CD4-positive, alpha-beta T cell (primary cell): Measurements from ENCODE around the gene FAM3A. TPM values are rescaled to one million over a fixed set of nuclear protein-coding genes. Genes with fewer than 3 reads are reported as not detected.
"Not testable (repeated sequence)": the region's sequence is repeated elsewhere in the genome, so short reads cannot be mapped to it uniquely, and the experiment has no call there.

ENCODE experiments used
- ATAC-seq: fragments of 200-7000 bp; cut with Tn5 transposase; one replicate; pipeline ENCODE4 v1.10.0; 2022; ENCODE audit warnings: mild to moderate bottlenecking; ENCODE audit not compliant: poor library complexity
- CTCF ChIA-PET: fragments of 350-600 bp; sonication (Branson Sonifier 250); formaldehyde crosslinking; loops from one replicate; lab custom pipeline; 2021; ENCODE audit warnings: antibody characterized with exemption, inconsistent platforms; lab: Charles Lee
- POLR2A ChIA-PET: fragments of 350-600 bp; sonication (Branson Sonifier 250); formaldehyde crosslinking; loops from one replicate; lab custom pipeline; 2021; ENCODE audit warnings: antibody characterized with exemption, inconsistent platforms; lab: Charles Lee
- DNase-seq, 14 experiments: peaks; one replicate each; pipeline ENCODE4 v3.0.0-alpha.2; 2013 to 2020; ENCODE audit warnings: mixed read lengths in 2 of 14
- H3K27ac ChIP-seq, 2 donors: one replicate each; pipeline versions ENCODE4 v1.5.1 to v1.7.0; 2013; ENCODE audit warnings: low read length in 2 of 2, low read depth in 1 of 2, mild to moderate bottlenecking in 1 of 2
- H3K27me3 ChIP-seq, 2 experiments: 1 replicate in 1 of 2; 2 replicates in 1 of 2; pipeline versions ENCODE4 v1.6.1 to v1.7.0; 2013; ENCODE audit warnings: low read length in 2 of 2, control low read depth in 1 of 2, mild to moderate bottlenecking in 1 of 2, moderate library complexity in 1 of 2; ENCODE audit not compliant: insufficient read depth in 2 of 2, control insufficient read depth in 1 of 2
- H3K36me3 ChIP-seq: one replicate; pipeline ENCODE4 v1.6.1; 2013; ENCODE audit warnings: low read length, control low read depth; ENCODE audit not compliant: insufficient read depth
- H3K4me1 ChIP-seq: one replicate; pipeline ENCODE4 v1.6.1; 2013; ENCODE audit warnings: low read length, control low read depth; ENCODE audit not compliant: insufficient read depth
- H3K4me3 ChIP-seq: one replicate; pipeline ENCODE4 v1.5.1; 2013; ENCODE audit warnings: mild to moderate bottlenecking, low read length, moderate library complexity
- H3K9me3 ChIP-seq, 2 experiments: 1 replicate in 1 of 2; 2 replicates in 1 of 2; pipeline versions ENCODE4 v1.6.1 to v1.7.0; 2013; ENCODE audit warnings: low read length in 2 of 2, mild to moderate bottlenecking in 2 of 2, control low read depth in 1 of 2, moderate library complexity in 1 of 2; ENCODE audit not compliant: control insufficient read depth in 1 of 2, insufficient read depth in 1 of 2
- H3K27ac Mint-ChIP-seq: one replicate; pipeline ENCODE4 v1.8.0; 2020; ENCODE audit warnings: mixed read lengths
- H3K27me3 Mint-ChIP-seq: one replicate; pipeline ENCODE4 v1.8.0; 2021; ENCODE audit warnings: mixed read lengths
- H3K36me3 Mint-ChIP-seq: one replicate; pipeline ENCODE4 v1.8.0; 2021; ENCODE audit warnings: low read depth, mixed read lengths
- H3K4me1 Mint-ChIP-seq: one replicate; pipeline ENCODE4 v1.8.0; 2021; ENCODE audit warnings: low read depth, mixed read lengths
- H3K4me3 Mint-ChIP-seq: one replicate; pipeline ENCODE4 v1.8.0; 2020; ENCODE audit warnings: mild to moderate bottlenecking, mixed read lengths
- H3K9me3 Mint-ChIP-seq: one replicate; pipeline ENCODE4 v1.8.0; 2020; ENCODE audit warnings: mixed read lengths
- CTCF ChIP-seq: fragments of 200-600 bp; IDR thresholded peaks from one replicate; pipeline ENCODE4 v1.8.0; 2022; ENCODE audit warnings: antibody characterized with exemption, mild to moderate bottlenecking
- intact Hi-C, 2 experiments: fragments of 100-400 bp; cut with DNase I in 1 of 2; cut with micrococcal nuclease in 1 of 2; formaldehyde crosslinking; loops; one replicate each; pipeline versions ENCODE4 v1.15.1 to v1.9.0; 2023 to 2025; cut with DNase I, micrococcal nuclease
- total RNA-seq, 174 experiments: library from RNA in 2 of 174; stranded (reverse) in 2 of 174; gene quantifications; one replicate each; pipeline ENCODE4 v1.2.3 and lab custom pipeline; 2021 to 2026

FAM3A gene
- total RNA-seq, 2 experiments from 2014 or later, result 36.1 to 38.2 TPM

- DNase-seq (no peak), ATAC-seq (no peak)
- Histone ChIP-seq H3K36me3 (peaks cover 26% of the 10 kb centered on the region), H3K4me3 (no peak overlapping the region), H3K9me3 (no peaks in the 10 kb centered on the region), H3K27me3 (no peaks in the 10 kb centered on the region), H3K27ac (no peak overlapping the region), H3K4me1 (no peaks in the 10 kb centered on the region)
- Mint-ChIP-seq H3K4me3 (no peak overlapping the region), H3K27ac (no peak overlapping the region), H3K4me1 (peaks cover under 1% of the 10 kb centered on the region), H3K27me3 (no peaks in the 10 kb centered on the region), H3K36me3 (peaks cover 10% of the 10 kb centered on the region), H3K9me3 (no peaks in the 10 kb centered on the region)
- POLR2A ChIA-PET, result no interaction called here
- no peak for TF ChIP-seq CTCF
- intact Hi-C loops, result no loop called here
- CTCF ChIA-PET, result no interaction called here
These were observed 10.3 kb downstream of the FAM3A start for GRCh38 chrX:154505734-154506133.

- DNase-seq, result no peak
- intact Hi-C loops, result no loop called here
- H3K4me3 Mint-ChIP-seq, result no peak overlapping the region
These were observed 13.0 kb downstream of the FAM3A start for GRCh38 chrX:154502989-154503388.

GRCh38 chrX:154502098-154502497 lies 13.9 kb downstream of the FAM3A start:
- POLR2A ChIA-PET, result interaction anchor here (1.3 kb wide), 1 partner anchor 14 kb away, joined by 3 read pairs; the partner anchor contains the start of gene FAM3A
- DNase-seq (no peak), ATAC-seq (no peak)
- no peaks in the 10 kb centered on the region for H3K27me3 Mint-ChIP-seq
- Histone ChIP-seq H3K27me3 (no peaks in the 10 kb centered on the region), H3K4me3 (no peak overlapping the region), H3K36me3 (peaks cover 12% of the 10 kb centered on the region), H3K27ac (no peak overlapping the region), H3K9me3 (no peaks in the 10 kb centered on the region), H3K4me1 (no peaks in the 10 kb centered on the region)
- no peak overlapping the region for H3K4me3 Mint-ChIP-seq
- CTCF ChIA-PET, result interaction anchor here (0.7 kb wide), 1 partner anchor 9 kb away, joined by 3 read pairs; no protein-coding TSS in a partner anchor
- intact Hi-C loops, result no loop called here
- peaks cover 5% of the 10 kb centered on the region for H3K36me3 Mint-ChIP-seq
- no peaks in the 10 kb centered on the region for H3K4me1 Mint-ChIP-seq
- no peaks in the 10 kb centered on the region for H3K9me3 Mint-ChIP-seq
- H3K27ac Mint-ChIP-seq, result no peak overlapping the region
- TF ChIP-seq CTCF, result no peak

More at GRCh38 chrX:154502989-154503388, 13.0 kb downstream of the FAM3A start:
- Histone ChIP-seq H3K4me1 (no peaks in the 10 kb centered on the region), H3K4me3 (no peak overlapping the region), H3K9me3 (no peaks in the 10 kb centered on the region), H3K27me3 (no peaks in the 10 kb centered on the region), H3K27ac (no peak overlapping the region), H3K36me3 (peaks cover 15% of the 10 kb centered on the region)
- ChIA-PET POLR2A (interaction anchor here (1.2 kb wide), 1 partner anchor 12 kb away, joined by 3 read pairs; no protein-coding TSS in a partner anchor), CTCF (interaction anchor here (0.7 kb wide), 1 partner anchor 10 kb away, joined by 3 read pairs; no protein-coding TSS in a partner anchor)
- TF ChIP-seq CTCF, result no peak
- Mint-ChIP-seq H3K36me3 (peaks cover 5% of the 10 kb centered on the region), H3K27me3 (no peaks in the 10 kb centered on the region), H3K27ac (no peak overlapping the region), H3K9me3 (no peaks in the 10 kb centered on the region), H3K4me1 (no peaks in the 10 kb centered on the region)
- ATAC-seq, result no peak

- DNase-seq, H3K36me3 Mint-ChIP-seq, H3K27ac Mint-ChIP-seq, H3K4me1 Mint-ChIP-seq, intact Hi-C loops, CTCF ChIA-PET, H3K9me3 Mint-ChIP-seq, H3K4me1 ChIP-seq, H3K4me3 Mint-ChIP-seq, H3K9me3 ChIP-seq, ATAC-seq, H3K27me3 ChIP-seq, H3K27ac ChIP-seq, H3K36me3 ChIP-seq, H3K4me3 ChIP-seq, H3K27me3 Mint-ChIP-seq: not testable (repeated sequence)
- POLR2A ChIA-PET, result interaction anchor here (1.3 kb wide), 1 partner anchor 15 kb away, joined by 3 read pairs; the partner anchor contains the start of gene FAM3A
These were observed 14.6 kb downstream of the FAM3A start for GRCh38 chrX:154501423-154501822.

- H3K4me3 Mint-ChIP-seq, DNase-seq, intact Hi-C loops, H3K36me3 ChIP-seq, H3K4me1 Mint-ChIP-seq, H3K9me3 Mint-ChIP-seq, H3K36me3 Mint-ChIP-seq, H3K4me1 ChIP-seq, H3K4me3 ChIP-seq, H3K27me3 ChIP-seq, CTCF ChIA-PET, H3K9me3 ChIP-seq, H3K27me3 Mint-ChIP-seq, H3K27ac ChIP-seq, ATAC-seq, H3K27ac Mint-ChIP-seq: not testable (repeated sequence)
- POLR2A ChIA-PET, result interaction anchor here (0.6 kb wide), 1 partner anchor 30 kb away, joined by 4 read pairs; no protein-coding TSS in a partner anchor
These were observed 19.4 kb downstream of the FAM3A start for GRCh38 chrX:154496591-154497137.
